Fibroblast of lung (primary cell): Measurements from ENCODE around the gene SPECC1L. TPM values are rescaled to one million over a fixed set of nuclear protein-coding genes. Genes with fewer than 3 reads are reported as not detected.

Experiments
- DNase-seq, 2 donors: peaks; one replicate each; pipeline versions ENCODE4 v3.0.0 to v3.0.0-alpha.2; 2010; ENCODE audit warnings: low read depth in 2 of 2
- H2AFZ ChIP-seq: 2 replicates; pipeline ENCODE4 v1.5.1; 2012; ENCODE audit warnings: low read length, control low read depth, inconsistent platforms
- H3K27ac ChIP-seq: 2 replicates; pipeline ENCODE4 v1.5.1; 2011; ENCODE audit warnings: low read length, control low read depth; ENCODE audit not compliant: insufficient read depth
- H3K27me3 ChIP-seq: 2 replicates; pipeline ENCODE4 v1.5.1; 2011; ENCODE audit warnings: mild to moderate bottlenecking, low read length; ENCODE audit not compliant: control insufficient read depth, insufficient read depth
- H3K36me3 ChIP-seq: 2 replicates; pipeline ENCODE4 v1.5.1; 2011; ENCODE audit warnings: low read length; ENCODE audit not compliant: control insufficient read depth, insufficient read depth
- H3K4me1 ChIP-seq: 2 replicates; pipeline ENCODE4 v1.5.1; 2011; ENCODE audit warnings: low read length; ENCODE audit not compliant: control insufficient read depth, insufficient read depth; ENCODE audit errors: extremely low read depth
- H3K4me2 ChIP-seq: 2 replicates; pipeline ENCODE4 v1.5.1; 2011; ENCODE audit warnings: low read length, control low read depth; ENCODE audit not compliant: insufficient read depth; ENCODE audit errors: extremely low read depth
- H3K4me3 ChIP-seq, 4 experiments: fragments of 200-600 bp in 1 of 4; sonication (generic) in 1 of 4; replicated peaks in 1 of 4; 2 replicates each; pipeline ENCODE4 v1.5.1; 2011 to 2016; ENCODE audit warnings: low read length in 4 of 4, low read depth in 3 of 4, mild to moderate bottlenecking in 3 of 4, control low read depth in 2 of 4, inconsistent platforms in 1 of 4, mixed read lengths in 1 of 4; ENCODE audit not compliant: insufficient read depth in 1 of 4; ENCODE audit errors: control extremely low read depth in 1 of 4
- H3K79me2 ChIP-seq: 2 replicates; pipeline ENCODE4 v1.5.1; 2012; ENCODE audit warnings: mild to moderate bottlenecking, low read length, inconsistent platforms; ENCODE audit not compliant: control insufficient read depth, insufficient read depth
- H3K9ac ChIP-seq: 2 replicates; pipeline ENCODE4 v1.5.1; 2011; ENCODE audit warnings: mild to moderate bottlenecking, low read length, control low read depth; ENCODE audit not compliant: insufficient read depth
- H3K9me3 ChIP-seq: 2 replicates; pipeline ENCODE4 v1.5.1; 2012; ENCODE audit warnings: low read depth, low read length; ENCODE audit not compliant: control insufficient read depth, insufficient read depth
- H4K20me1 ChIP-seq: 2 replicates; pipeline ENCODE4 v1.5.1; 2011; ENCODE audit warnings: low read length; ENCODE audit not compliant: control insufficient read depth, insufficient read depth; ENCODE audit errors: extremely low read depth
- EZH2 ChIP-seq: IDR thresholded peaks from 2 replicates; pipeline ENCODE4 v1.5.1; 2012; ENCODE audit warnings: low read length, control low read depth, mild to moderate bottlenecking; ENCODE audit errors: missing control alignments
- polyA plus RNA-seq, 2 donors: library from polyadenylated mRNA; depleted of rRNA in 1 of 2; stranded (reverse) in 1 of 2; unstranded in 1 of 2; fragments of >200 nt; gene quantifications; 2 replicates each; pipeline ENCODE4 v1.2.1, GENCODE V29; 2011 to 2012; ENCODE audit warnings: missing spikeins in 1 of 2
- total RNA-seq: library from RNA; depleted of rRNA; stranded (reverse); fragments of >200 nt; gene quantifications from 2 replicates; pipeline ENCODE4 v1.2.1, GENCODE V29; 2014
- TF ChIP-seq, protein P1 (sequence below), 2 donors: IDR thresholded peaks in 1 of 2; conservative IDR thresholded peaks in 1 of 2; 1 replicate in 1 of 2; 2 replicates in 1 of 2; pipeline ENCODE4 v1.5.1; 2011 to 2012; ENCODE audit warnings: low read length in 2 of 2, control low read depth in 1 of 2, inconsistent platforms in 1 of 2, low read depth in 1 of 2, mild to moderate bottlenecking in 1 of 2

The SPECC1L gene
- total and polyA plus RNA-seq, 2 donors (not counting 1 experiment from before 2014, with no cell fraction given): 40.3 to 46.2 TPM

DNA sequence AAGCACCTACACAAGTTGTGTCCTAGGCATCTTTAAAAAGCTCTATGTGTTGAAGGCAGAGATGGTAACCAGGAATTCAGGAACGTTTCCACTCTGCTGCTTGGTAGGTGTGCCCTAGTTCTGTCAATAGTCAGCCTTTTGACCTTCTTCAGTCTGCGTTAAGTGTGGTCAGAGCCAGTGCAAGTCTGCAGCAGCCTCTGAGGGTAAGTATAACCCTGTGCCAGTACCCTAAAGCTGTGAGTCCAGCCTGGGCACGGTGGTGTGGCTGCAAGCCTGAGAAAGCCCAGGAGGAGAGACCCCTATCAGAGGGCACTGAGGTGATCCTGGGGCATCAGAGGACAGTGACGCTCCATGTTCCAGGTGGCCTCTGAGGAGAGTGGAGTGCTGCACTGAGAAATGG, 80.0 kb downstream of the SPECC1L start:
- H3K9me3 ChIP-seq: no peaks in the 10 kb centered on the region
- no peak overlapping the region for H3K4me2 ChIP-seq
- no peak overlapping the region for H3K9ac ChIP-seq
- H3K27ac ChIP-seq: no peak overlapping the region
- no peak for DNase-seq
- no peaks in the 10 kb centered on the region for H3K79me2 ChIP-seq
- no peaks in the 10 kb centered on the region for H4K20me1 ChIP-seq
- H3K4me1 ChIP-seq: no peaks in the 10 kb centered on the region
- TF ChIP-seq, protein P1, sequence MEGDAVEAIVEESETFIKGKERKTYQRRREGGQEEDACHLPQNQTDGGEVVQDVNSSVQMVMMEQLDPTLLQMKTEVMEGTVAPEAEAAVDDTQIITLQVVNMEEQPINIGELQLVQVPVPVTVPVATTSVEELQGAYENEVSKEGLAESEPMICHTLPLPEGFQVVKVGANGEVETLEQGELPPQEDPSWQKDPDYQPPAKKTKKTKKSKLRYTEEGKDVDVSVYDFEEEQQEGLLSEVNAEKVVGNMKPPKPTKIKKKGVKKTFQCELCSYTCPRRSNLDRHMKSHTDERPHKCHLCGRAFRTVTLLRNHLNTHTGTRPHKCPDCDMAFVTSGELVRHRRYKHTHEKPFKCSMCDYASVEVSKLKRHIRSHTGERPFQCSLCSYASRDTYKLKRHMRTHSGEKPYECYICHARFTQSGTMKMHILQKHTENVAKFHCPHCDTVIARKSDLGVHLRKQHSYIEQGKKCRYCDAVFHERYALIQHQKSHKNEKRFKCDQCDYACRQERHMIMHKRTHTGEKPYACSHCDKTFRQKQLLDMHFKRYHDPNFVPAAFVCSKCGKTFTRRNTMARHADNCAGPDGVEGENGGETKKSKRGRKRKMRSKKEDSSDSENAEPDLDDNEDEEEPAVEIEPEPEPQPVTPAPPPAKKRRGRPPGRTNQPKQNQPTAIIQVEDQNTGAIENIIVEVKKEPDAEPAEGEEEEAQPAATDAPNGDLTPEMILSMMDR (conservative IDR thresholded peaks at IDR 0.05 in 1 of 2, IDR thresholded peaks at IDR 0.05 in 1 of 2; ENCODE audit: low read depth in 1 of 2, low read length in 2 of 2): no peak
- no peak for TF ChIP-seq EZH2
- H3K36me3 ChIP-seq: peaks cover 16% of the 10 kb centered on the region
- H3K27me3 ChIP-seq: no peaks in the 10 kb centered on the region
- no peak overlapping the region for H3K4me3 ChIP-seq
- no peak overlapping the region for H2AFZ ChIP-seq

DNA sequence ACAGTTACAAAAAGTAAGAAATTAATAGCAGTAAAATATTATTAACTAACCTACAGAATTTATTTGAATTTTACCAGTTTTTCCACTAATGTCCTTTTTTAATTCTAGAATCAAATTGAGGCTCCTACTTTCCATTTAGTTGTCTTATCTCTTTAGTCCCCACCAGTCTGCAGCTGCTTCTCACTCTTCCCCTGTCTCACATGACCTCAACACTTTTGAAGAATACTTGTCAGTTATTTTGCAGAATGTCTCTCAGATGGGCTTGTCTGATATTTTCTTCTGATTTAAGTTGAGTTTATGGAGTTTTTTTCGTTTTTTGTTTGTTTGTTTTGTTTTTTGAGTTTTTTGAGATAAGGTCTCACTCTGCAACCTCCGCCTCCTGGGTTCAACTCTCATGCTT, 82.5 kb downstream of the SPECC1L start:
- no peaks in the 10 kb centered on the region for H3K79me2 ChIP-seq
- H3K9ac ChIP-seq: no peak overlapping the region
- H3K36me3 ChIP-seq: peaks cover 12% of the 10 kb centered on the region
- H2AFZ ChIP-seq: no peak overlapping the region
- H3K27ac ChIP-seq: no peak overlapping the region
- no peak overlapping the region for H3K4me2 ChIP-seq
- H3K4me1 ChIP-seq: peaks cover under 1% of the 10 kb centered on the region
- H3K27me3 ChIP-seq: no peaks in the 10 kb centered on the region
- H3K4me3 ChIP-seq: no peak overlapping the region
- no peak for DNase-seq
- H4K20me1 ChIP-seq: no peaks in the 10 kb centered on the region
- no peaks in the 10 kb centered on the region for H3K9me3 ChIP-seq
- TF ChIP-seq, protein P1 (conservative IDR thresholded peaks at IDR 0.05 in 1 of 2, IDR thresholded peaks at IDR 0.05 in 1 of 2; ENCODE audit: low read depth in 1 of 2, low read length in 2 of 2): no peak
- no peak for TF ChIP-seq EZH2

DNA sequence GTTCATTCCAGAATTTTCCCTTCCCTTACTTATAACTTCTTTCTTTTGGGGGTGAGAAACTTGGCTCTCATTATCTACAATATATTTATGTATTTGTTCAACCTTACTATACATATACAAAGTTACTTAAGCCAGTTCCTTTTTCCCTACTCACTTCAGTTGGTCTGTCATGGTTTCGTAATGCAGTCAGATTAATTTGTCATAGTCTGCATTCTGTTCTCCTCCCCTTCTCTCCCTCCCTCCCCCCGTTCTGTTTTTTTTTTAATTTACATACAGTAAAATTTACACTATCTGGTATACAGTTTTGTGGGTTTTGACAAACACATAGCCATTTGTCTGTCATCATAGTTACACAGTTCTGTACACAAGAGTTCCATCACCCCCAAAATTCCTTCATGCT, 84.9 kb downstream of the SPECC1L start:
- H3K27ac ChIP-seq: no peak overlapping the region
- H3K4me2 ChIP-seq: no peak overlapping the region
- H3K4me3 ChIP-seq: no peak overlapping the region
- H3K27me3 ChIP-seq: no peaks in the 10 kb centered on the region
- H3K36me3 ChIP-seq: peaks cover 4% of the 10 kb centered on the region
- no peaks in the 10 kb centered on the region for H3K79me2 ChIP-seq
- H3K9ac ChIP-seq: no peak overlapping the region
- H3K9me3 ChIP-seq: no peaks in the 10 kb centered on the region
- no peaks in the 10 kb centered on the region for H4K20me1 ChIP-seq
- TF ChIP-seq, protein P1 (conservative IDR thresholded peaks at IDR 0.05 in 1 of 2, IDR thresholded peaks at IDR 0.05 in 1 of 2; ENCODE audit: low read depth in 1 of 2, low read length in 2 of 2): no peak
- TF ChIP-seq EZH2: no peak
- H2AFZ ChIP-seq: no peak overlapping the region
- no peak for DNase-seq
- peaks cover 2% of the 10 kb centered on the region for H3K4me1 ChIP-seq
